GM19043 (cell line): Measurements from ENCODE around the gene NIPAL1.
"Not testable (repeated sequence)": the region's sequence is repeated elsewhere in the genome, so short reads cannot be mapped to it uniquely, and the experiment has no call there.

Experiments used
- ATAC-seq: cut with Tn5 transposase; IDR thresholded peaks from one replicate; pipeline ENCODE4 v1.9.1; 2021; ENCODE audit warnings: low read depth; ENCODE audit not compliant: unreplicated experiment

The NIPAL1 gene

GRCh38 chr4:48016141-48017107 lies at the start of gene NIPAL1, which contains the start of gene CNGA1:
NIPAL1 (plus strand) TSS chr4:48016772; CDS start chr4:48016840, 68 bp downstream.
CNGA1 (minus strand) TSS chr4:48016681; CDS start chr4:47952689, 63,992 bp downstream.
- ATAC-seq = peak; percentile 82

GRCh38 chr4:47968847-47969246 lies 47.7 kb upstream of the NIPAL1 start:
- ATAC-seq = no peak

GRCh38 chr4:47972181-47972580 lies 44.4 kb upstream of the NIPAL1 start:
- no peak for ATAC-seq

GRCh38 chr4:47972721-47973120 lies 43.9 kb upstream of the NIPAL1 start:
- no peak for ATAC-seq

GRCh38 chr4:47974566-47974965 lies 42.0 kb upstream of the NIPAL1 start:
- no peak for ATAC-seq

GRCh38 chr4:47990145-47990544 lies 26.4 kb upstream of the NIPAL1 start:
- ATAC-seq = no peak

- ATAC-seq = not testable (repeated sequence)
These were observed 24.1 kb upstream of the NIPAL1 start for GRCh38 chr4:47992475-47992874.

GRCh38 chr4:47996021-47996420 lies 20.6 kb upstream of the NIPAL1 start:
- no peak for ATAC-seq

GRCh38 chr4:48002267-48002666 lies 14.3 kb upstream of the NIPAL1 start:
- ATAC-seq = no peak

- ATAC-seq = not testable (repeated sequence)
These were observed 13.0 kb upstream of the NIPAL1 start for GRCh38 chr4:48003568-48003967.

- no peak for ATAC-seq
These were observed 10.8 kb upstream of the NIPAL1 start for GRCh38 chr4:48005781-48006180.

GRCh38 chr4:48008021-48008596 lies 8.5 kb upstream of the NIPAL1 start:
- ATAC-seq = no peak

- not testable (repeated sequence) for ATAC-seq
These were observed 5.7 kb upstream of the NIPAL1 start for GRCh38 chr4:48010906-48011305.

- ATAC-seq = no peak
These were observed 4.8 kb upstream of the NIPAL1 start for GRCh38 chr4:48011722-48012121.

GRCh38 chr4:48012824-48013223 lies 3.7 kb upstream of the NIPAL1 start:
- no peak for ATAC-seq

- no peak for ATAC-seq
These were observed 1.4 kb upstream of the NIPAL1 start for GRCh38 chr4:48015216-48015615.

- no peak for ATAC-seq
These were observed 894 bp upstream of the NIPAL1 start for GRCh38 chr4:48015678-48016077.

GRCh38 chr4:48017108-48017571 lies 568 bp downstream of the NIPAL1 start:
- ATAC-seq = no peak

- no peak for ATAC-seq
These were observed 1.5 kb downstream of the NIPAL1 start for GRCh38 chr4:48018112-48018511.

GRCh38 chr4:48021100-48021499 lies 4.5 kb downstream of the NIPAL1 start:
- no peak for ATAC-seq

GRCh38 chr4:48022192-48022799 lies 5.7 kb downstream of the NIPAL1 start:
- no peak for ATAC-seq
